Stimulated activated CD8-positive, alpha-beta memory T cell treated with anti-CD3 and anti-CD28 coated beads, Interleukin-7, amount 100 ng/mL, for 48 hours (primary cell): ENCODE measurements around the gene TMED6.

Experiments
- DNase-seq, 2 donors: peaks; one replicate each; pipeline ENCODE4 v3.0.0-alpha.2; 2020; ENCODE audit warnings: low read depth in 1 of 2; ENCODE audit errors: extremely low read depth in 1 of 2

Gene TMED6

GRCh38 chr16:69324585-69325253 is 26.9 kb downstream of the TMED6 start:
- DNase-seq: no peak

DNA sequence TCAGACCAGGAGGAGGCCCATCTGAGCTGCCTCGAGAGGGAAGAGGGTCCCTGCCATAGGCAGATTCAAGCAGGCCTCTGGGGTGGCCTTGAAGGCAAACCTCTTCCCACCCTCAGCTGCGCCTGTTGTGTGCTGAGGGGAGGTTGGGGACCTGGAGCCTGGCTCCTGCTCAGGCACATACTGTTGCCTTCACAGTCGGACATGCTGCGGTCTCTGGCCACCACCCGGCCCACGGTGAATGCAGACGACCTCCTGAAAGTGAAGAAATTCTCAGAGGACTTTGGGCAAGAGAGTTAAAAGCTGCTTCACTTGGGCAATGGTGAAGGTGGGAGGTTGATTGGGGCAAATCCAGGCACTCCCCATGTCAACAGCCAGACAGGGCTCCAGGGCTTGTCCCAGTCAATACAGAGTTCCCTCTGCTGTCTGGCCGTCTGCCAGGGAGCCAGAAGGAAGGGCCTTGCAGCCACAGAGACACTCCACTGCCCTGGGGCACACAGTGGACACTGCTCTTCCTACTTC is 27.5 kb downstream of the TMED6 start:
- no peak for DNase-seq

GRCh38 chr16:69323415-69323814 is 28.2 kb downstream of the TMED6 start:
- DNase-seq: no peak

DNA sequence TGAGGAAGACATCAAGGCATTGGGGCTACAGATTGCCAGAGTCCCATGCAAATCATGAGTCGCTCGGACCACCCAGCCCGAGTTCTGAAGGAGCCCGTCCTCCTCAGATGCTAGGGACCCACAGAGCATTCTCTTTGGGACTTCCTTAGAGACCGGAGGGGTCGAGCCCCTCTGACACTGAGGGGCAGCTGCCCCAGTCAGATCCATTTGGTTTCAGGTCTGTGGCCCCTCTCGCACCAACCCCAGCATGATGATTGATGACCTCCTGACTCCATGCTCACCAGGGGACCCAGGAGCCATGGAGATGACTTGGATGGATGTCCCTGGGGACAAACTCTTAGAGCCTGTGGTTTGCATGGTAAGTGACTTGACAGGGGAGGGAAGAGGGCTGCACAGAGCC is 29.2 kb downstream of the TMED6 start:
- no peak for DNase-seq

DNA sequence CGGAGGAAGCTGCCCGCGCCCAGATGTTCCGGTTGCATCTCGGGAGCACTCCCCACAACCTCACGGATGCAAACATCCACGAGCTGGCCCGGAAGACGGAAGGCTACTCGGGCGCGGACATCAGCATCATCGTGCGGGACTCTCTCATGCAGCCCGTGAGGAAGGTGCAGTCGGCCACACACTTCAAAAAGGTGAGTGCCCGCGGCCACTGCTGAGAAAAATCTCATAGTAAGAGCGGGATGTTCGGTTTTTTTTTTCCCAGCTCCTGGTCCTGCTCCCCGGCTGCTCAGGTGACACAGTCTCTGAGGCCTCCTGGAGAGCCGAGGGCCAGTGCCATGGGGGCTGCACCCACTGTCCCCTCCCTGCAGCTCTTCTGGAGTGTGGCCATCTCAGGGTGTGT is 30.5 kb downstream of the TMED6 start:
- DNase-seq: no peak

DNA sequence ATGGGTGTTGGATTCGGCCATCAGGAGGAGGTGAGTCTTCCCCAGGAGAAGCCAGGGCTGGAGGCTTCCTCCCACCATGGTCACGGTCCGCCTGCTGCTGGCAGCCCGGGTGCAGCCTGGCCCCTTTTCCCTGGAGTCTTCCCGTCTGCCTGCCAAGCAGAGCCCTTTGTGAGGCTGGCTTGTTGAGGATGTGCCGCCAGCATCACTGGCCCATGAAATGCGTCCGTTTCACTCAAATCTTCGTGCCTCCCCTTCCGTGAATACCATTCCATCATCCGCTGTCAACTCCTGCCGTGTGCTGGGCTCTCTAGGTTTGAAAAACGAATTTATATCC is 30.9 kb downstream of the TMED6 start:
- no peak for DNase-seq

- DNase-seq: no peak
Observed at GRCh38 chr16:69319826-69320739, 31.5 kb downstream of the TMED6 start.

GRCh38 chr16:69319381-69319780 is 32.2 kb downstream of the TMED6 start:
- no peak for DNase-seq

GRCh38 chr16:69318911-69319289 is 32.7 kb downstream of the TMED6 start:
- DNase-seq: no peak

- no peak for DNase-seq
Observed at GRCh38 chr16:69318177-69318910, 33.2 kb downstream of the TMED6 start.

GRCh38 chr16:69316595-69317034 is 35.0 kb downstream of the TMED6 start:
- DNase-seq: no peak

- no peak for DNase-seq
Observed at GRCh38 chr16:69315486-69316311, 35.9 kb downstream of the TMED6 start.

DNA sequence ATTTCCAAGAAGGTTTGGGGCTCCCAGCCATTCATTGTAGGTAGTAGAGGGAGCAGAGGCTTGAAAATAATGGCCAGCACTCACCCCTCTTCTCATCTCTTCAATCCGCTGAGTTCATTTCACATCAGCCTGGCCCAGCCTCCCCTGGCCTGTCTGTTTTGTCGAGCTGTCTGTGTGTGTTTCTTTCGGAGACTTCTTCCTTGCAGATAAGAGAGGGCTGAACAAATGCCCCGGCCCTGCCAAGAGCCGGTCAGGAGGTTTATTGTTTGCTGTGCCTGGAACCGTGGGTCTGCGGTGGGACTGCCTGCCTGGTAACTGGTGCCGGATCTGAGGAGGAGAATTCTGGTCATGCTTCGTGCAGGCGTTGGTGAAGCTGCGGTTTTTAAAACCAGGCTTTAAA is 37.1 kb downstream of the TMED6 start:
- DNase-seq: no peak

DNA sequence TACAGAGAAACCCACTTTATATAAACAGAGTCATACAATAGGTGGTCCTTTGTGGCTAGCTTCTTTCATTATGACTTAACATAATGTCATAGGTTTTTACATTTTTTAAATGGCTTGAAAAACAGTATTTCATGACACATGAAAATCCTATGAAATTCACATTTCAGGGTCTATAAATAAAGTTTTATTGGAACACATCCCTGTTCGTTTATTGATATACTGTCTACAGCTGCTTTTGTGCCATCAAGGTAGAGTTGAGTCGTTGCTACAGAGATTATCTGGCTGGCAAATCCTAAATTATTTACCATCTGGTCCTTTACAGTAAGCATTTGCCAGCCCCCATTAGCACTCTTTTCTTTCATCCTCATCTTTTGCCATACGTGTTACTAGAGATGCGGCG is 38.1 kb downstream of the TMED6 start:
- no peak for DNase-seq

DNA sequence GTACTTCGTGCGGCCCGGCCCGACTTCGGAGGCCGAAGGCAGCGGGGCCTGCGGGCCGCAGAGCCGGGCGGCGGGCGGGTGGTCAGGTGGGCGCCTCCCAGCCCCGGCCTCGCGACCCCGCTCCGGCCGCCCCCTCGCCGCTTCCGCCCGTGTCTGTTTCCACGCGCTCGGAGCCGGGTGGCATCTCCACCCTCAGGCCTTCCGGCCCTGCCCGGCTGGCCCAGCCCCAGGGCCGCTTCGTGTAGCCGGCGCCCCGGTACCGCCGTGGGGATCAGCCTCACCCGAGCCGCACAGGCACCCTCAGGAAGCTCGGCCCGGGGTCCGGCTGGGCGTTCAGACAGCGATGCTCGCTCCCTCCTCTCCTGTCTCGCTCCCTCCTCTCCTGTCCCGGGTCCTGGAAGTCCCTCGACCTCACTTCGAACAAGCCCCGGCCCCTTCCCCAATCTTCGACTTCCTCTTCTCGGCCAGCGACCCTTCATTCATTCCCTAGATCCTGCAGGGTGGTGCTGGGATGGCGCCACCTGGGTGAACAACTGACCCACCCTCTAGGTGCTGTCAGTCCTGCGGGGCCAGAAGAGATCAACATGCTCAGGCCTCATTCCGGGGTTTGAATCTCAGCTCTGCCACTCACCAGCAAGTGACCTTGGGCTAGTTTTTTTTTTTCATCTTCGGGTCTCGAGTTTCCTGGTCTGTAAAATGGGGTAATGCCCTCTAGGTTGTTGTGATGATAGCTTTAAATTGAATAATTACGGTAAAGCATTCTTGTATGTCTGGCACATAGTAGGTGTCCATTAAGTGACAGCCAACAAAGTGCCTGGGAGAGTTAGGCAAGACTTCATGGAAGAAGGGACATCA is 39.8 kb downstream of the TMED6 start:
- peak; percentile 12 to 15 for DNase-seq

GRCh38 chr16:69310653-69311532 is 40.7 kb downstream of the TMED6 start, which contains the start of gene VPS4A:
Gene VPS4A, plus strand, starts transcription at chr16:69311350. Its CDS starts 162 bp downstream, at chr16:69311512.
- DNase-seq: peak; percentile 91 to 95

DNA sequence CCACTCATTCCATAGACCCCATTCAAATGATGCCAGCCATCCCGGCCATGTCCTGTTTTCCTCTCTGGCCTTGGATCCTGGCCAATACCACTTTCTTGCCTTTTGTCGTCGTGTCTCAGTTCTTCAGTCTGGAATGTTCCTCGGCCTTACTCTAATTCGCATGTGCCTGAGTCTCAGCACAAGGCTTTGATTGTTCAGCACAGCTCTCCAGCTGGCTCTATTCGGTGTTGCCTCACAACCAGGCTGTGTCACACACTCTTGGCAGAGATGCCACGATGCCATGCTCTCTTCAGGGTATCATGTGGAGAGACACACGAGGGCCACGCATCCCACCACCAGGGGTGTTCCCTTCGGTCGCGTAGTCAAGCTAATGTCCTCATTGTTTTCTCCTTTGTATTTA is 42.3 kb downstream of the TMED6 start:
- no peak for DNase-seq

DNA sequence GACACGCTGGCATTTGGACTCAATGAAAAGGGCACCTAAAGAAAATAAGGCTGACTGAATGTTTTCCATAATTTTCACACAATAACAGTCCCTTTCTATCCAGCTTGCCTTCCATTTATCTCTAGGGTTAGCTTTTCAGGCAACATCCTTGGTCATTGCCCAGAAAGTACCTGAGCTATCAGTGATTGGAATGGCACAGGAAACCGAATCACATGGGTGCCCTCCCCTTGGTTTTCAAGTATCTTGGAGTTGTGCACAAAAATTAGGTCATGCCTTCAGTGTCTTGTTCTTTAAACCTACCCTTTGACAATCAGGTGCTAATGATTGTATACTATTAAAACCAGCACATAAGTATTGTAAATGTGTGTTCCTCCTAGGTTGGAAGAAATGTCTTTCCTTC is 43.7 kb downstream of the TMED6 start:
- no peak for DNase-seq

DNA sequence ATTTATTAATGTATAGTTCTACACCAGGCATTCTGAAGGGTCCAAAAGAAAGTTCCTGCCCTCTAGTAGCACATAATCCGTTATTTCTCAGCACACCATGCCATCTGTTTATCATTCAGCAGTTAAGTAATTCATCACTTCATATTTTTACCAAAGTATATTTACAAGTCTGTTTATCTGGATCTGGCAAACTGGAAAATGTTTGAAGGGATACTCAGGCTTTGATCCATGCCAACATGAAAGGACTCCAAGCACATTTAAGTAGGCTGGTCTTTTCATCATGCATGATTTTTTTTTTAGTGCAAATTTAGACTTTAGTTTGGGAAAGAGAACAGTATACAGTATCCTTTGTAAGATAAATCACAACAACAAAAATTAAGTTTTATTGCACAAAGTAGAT is 44.5 kb downstream of the TMED6 start:
- no peak for DNase-seq
